ENCODE data around the gene SLC2A4RG. TPM values are rescaled to one million over a fixed set of nuclear protein-coding genes. Genes with fewer than 3 reads are reported as not detected.

Gene SLC2A4RG
- polyA plus RNA-seq, 1 of the 3 experiments (the other 2 are of a cell fraction), result 90.9 TPM

GRCh38 chr20:63745961-63746731 lies 6.6 kb downstream of the SLC2A4RG start (continued):
- TF ChIP-seq YY1 (IDR thresholded peaks at IDR 0.05; ENCODE audit: low read depth) (no peak), MXI1 (IDR thresholded peaks at IDR 0.05; ENCODE audit: low read depth, low read length) (no peak), CHD2 (IDR thresholded peaks at IDR 0.05; ENCODE audit: low read length, partially characterized antibody) (no peak)

- H3K79me2 ChIP-seq (ENCODE audit: insufficient read depth), result peaks cover 4% of the 10 kb centered on the region; the same call in 1 of the 2 replicates
- WGBS (ENCODE audit: low lambda C conversion rate), result 95% methylated on average over 19 of the region's 47 CpGs
- peaks cover 0 to 2% of the 10 kb centered on the region in 2 experiments; a peak in 1 of 4 replicates for H3K4me1 ChIP-seq (ENCODE audit: control insufficient read depth in 1 of 2, insufficient read depth in 2 of 2, low read depth in 1 of 2, low read length in 1 of 2)
- no peak overlapping the region for H3K9ac ChIP-seq
- H3K9me2 ChIP-seq, result no peaks in the 10 kb centered on the region
- H4K20me1 ChIP-seq (ENCODE audit: insufficient read depth), result peaks cover 6% of the 10 kb centered on the region
- no peak overlapping the region for H2AFZ ChIP-seq (ENCODE audit: low read depth)
- peaks cover 12% of the 10 kb centered on the region for H3F3A ChIP-seq (replicated peaks; ENCODE audit: insufficient read depth)
- no peak overlapping the region for H3K27ac ChIP-seq (ENCODE audit: low read depth in 2 of 2, low read length in 1 of 2)
- H3K4me3 ChIP-seq (ENCODE audit: low read depth in 2 of 2, low read length in 1 of 2), result no peak overlapping the region
- no peak overlapping the region for H3K4me2 ChIP-seq
- peak; percentile 38 for DNase-seq
- POLR2A ChIA-PET, result no interaction called here
- peaks cover 15 to 23% of the 10 kb centered on the region in 2 experiments for H3K36me3 ChIP-seq (replicated peaks in 1 of 2; ENCODE audit: control insufficient read depth in 1 of 2, insufficient read depth in 2 of 2, low read length in 1 of 2)
- CTCF ChIA-PET, result no interaction called here
- H3K27me3 ChIP-seq (ENCODE audit: insufficient read depth), result no peaks in the 10 kb centered on the region
- no peaks in the 10 kb centered on the region for H3K9me3 ChIP-seq
- TF ChIP-seq SMC3 (IDR thresholded peaks at IDR 0.05; ENCODE audit: low read depth, low read length), result no peak
- no peak for TF ChIP-seq YY1 (IDR thresholded peaks at IDR 0.05; ENCODE audit: low read depth)
- TF ChIP-seq SIN3A (IDR thresholded peaks at IDR 0.05; ENCODE audit: borderline replicate concordance, low read depth, low read length), result no peak
- no peak for TF ChIP-seq JUND (IDR thresholded peaks at IDR 0.05)
- TF ChIP-seq TCF12 (IDR thresholded peaks at IDR 0.05), result no peak
- no peak for TF ChIP-seq MXI1 (IDR thresholded peaks at IDR 0.05; ENCODE audit: low read depth, low read length)
- TF ChIP-seq FOSL2 (IDR thresholded peaks at IDR 0.05; ENCODE audit: borderline replicate concordance, low read depth), result no peak
- no peak for TF ChIP-seq EZH2phosphoT487 (IDR thresholded peaks at IDR 0.05; ENCODE audit: borderline replicate concordance, low read depth)
- TF ChIP-seq CTCF (IDR thresholded peaks at IDR 0.05), result no peak
- no peak for TF ChIP-seq RXRA (IDR thresholded peaks at IDR 0.05; ENCODE audit: borderline replicate concordance, low read depth)
Measured at GRCh38 chr20:63746751-63747315, 7.3 kb downstream of the SLC2A4RG start.

GRCh38 chr20:63747622-63748069 lies 8.1 kb downstream of the SLC2A4RG start:
- Histone ChIP-seq H4K20me1 (ENCODE audit: insufficient read depth) (peaks cover 4% of the 10 kb centered on the region; the same call in 1 of the 2 replicates), H3F3A (replicated peaks; ENCODE audit: insufficient read depth) (peaks cover 12% of the 10 kb centered on the region), H3K4me2 (no peak overlapping the region), H3K9ac (no peak overlapping the region), H3K27me3 (ENCODE audit: insufficient read depth) (no peaks in the 10 kb centered on the region), H3K36me3 (replicated peaks in 1 of 2; ENCODE audit: control insufficient read depth in 1 of 2, insufficient read depth in 2 of 2, low read length in 1 of 2) (peaks cover 15% of the 10 kb centered on the region in 2 experiments), H3K4me3 (ENCODE audit: low read depth in 2 of 2, low read length in 1 of 2) (no peak overlapping the region), H3K79me2 (ENCODE audit: insufficient read depth) (no peaks in the 10 kb centered on the region; the same call in 1 of the 2 replicates), H3K27ac (ENCODE audit: low read depth in 2 of 2, low read length in 1 of 2) (no peak overlapping the region), H3K9me3 (no peaks in the 10 kb centered on the region), H2AFZ (ENCODE audit: low read depth) (no peak overlapping the region), H3K4me1 (ENCODE audit: control insufficient read depth in 1 of 2, insufficient read depth in 2 of 2, low read depth in 1 of 2, low read length in 1 of 2) (no peaks in the 10 kb centered on the region; a peak in 1 of 4 replicates), H3K9me2 (no peaks in the 10 kb centered on the region)
- WGBS (ENCODE audit: low lambda C conversion rate), result 82% methylated on average over 9 of the region's 13 CpGs
- DNase-seq, result peak; percentile 44
- ChIA-PET POLR2A (no interaction called here), CTCF (no interaction called here)
- TF ChIP-seq TAF1 (IDR thresholded peaks at IDR 0.05; ENCODE audit: borderline replicate concordance, low read depth, low read length), result no peak
- TF ChIP-seq MEF2A (IDR thresholded peaks at IDR 0.05; ENCODE audit: borderline replicate concordance, low read depth), result no peak
- TF ChIP-seq FOXM1 (IDR thresholded peaks at IDR 0.05; ENCODE audit: low read depth), result no peak
- no peak for TF ChIP-seq TEAD4 (IDR thresholded peaks at IDR 0.05; ENCODE audit: borderline replicate concordance, insufficient read depth)
- TF ChIP-seq CHD2 (IDR thresholded peaks at IDR 0.05; ENCODE audit: low read length, partially characterized antibody), result no peak
- no peak for TF ChIP-seq FOXJ3 (CRISPR knock-in tag; IDR thresholded peaks at IDR 0.05)
- TF ChIP-seq RFX5 (IDR thresholded peaks at IDR 0.05; ENCODE audit: low read length), result no peak
- no peak for TF ChIP-seq PBX3 (IDR thresholded peaks at IDR 0.05)
- TF ChIP-seq MAX (IDR thresholded peaks at IDR 0.05; ENCODE audit: low read depth), result no peak
- TF ChIP-seq YY1 (IDR thresholded peaks at IDR 0.05; ENCODE audit: low read depth), result no peak

Data from SK-N-SH (cell line).